GM12878 (cell line): ENCODE results near the gene RAP1A. TPM values are rescaled to one million over a fixed set of nuclear protein-coding genes. Genes with fewer than 3 reads are reported as not detected.

Source experiments
- ATAC-seq: fragments of 200-7000 bp; cut with Tn5 transposase; 3 replicates; pipeline ENCODE4 v1.9.1; 2020; ENCODE audit warnings: mild to moderate bottlenecking, moderate library complexity
- BruUV-seq: library from RNA; stranded (reverse); fragments of 400-500 nt; replicated peaks from 2 replicates; lab custom pipeline; 2021; lab: Mats Ljungman, UMichigan
- CTCF ChIA-PET: fragments of 300-600 bp; sonication (Branson Sonifier 250); formaldehyde crosslinking; extraction: SDS; loops from one replicate; lab custom pipeline; 2021; ENCODE audit warnings: inconsistent platforms; lab: Yijun Ruan, JAX
- POLR2A ChIA-PET: fragments of 350-600 bp; formaldehyde crosslinking; extraction: SDS; loops from one replicate; lab custom pipeline; 2021; ENCODE audit warnings: inconsistent platforms; lab: Charles Lee
- RAD21 ChIA-PET: fragments of 300-600 bp; sonication (Branson Sonifier 250); formaldehyde crosslinking; loops from one replicate; lab custom pipeline; 2023; ENCODE audit warnings: antibody characterized with exemption; ENCODE audit not compliant: unreplicated experiment; lab: Charles Lee
- SMC1A ChIA-PET: fragments of 300-600 bp; sonication (Branson Sonifier 250); formaldehyde crosslinking; loops from one replicate; lab custom pipeline; 2023; ENCODE audit not compliant: unreplicated experiment, uncharacterized antibody; lab: Charles Lee
- DNase-seq: peaks from one replicate; pipeline ENCODE4 v3.0.0-alpha.2; 2011; ENCODE audit warnings: low read depth, low spot score
- FAIRE-seq: peaks from 3 replicates; lab custom pipeline; 2011; peaks lifted over from hg19 to GRCh38; lab: Jason Lieb, UNC
- H2AFZ ChIP-seq: 2 replicates; pipeline ENCODE4 v1.6.0; 2011; ENCODE audit warnings: low read depth, low read length, control low read depth; ENCODE audit not compliant: control insufficient read depth
- H3K27ac ChIP-seq: 2 replicates; pipeline ENCODE4 v1.5.1; 2011; ENCODE audit warnings: control low read depth; ENCODE audit not compliant: control insufficient read depth, insufficient read depth
- H3K27me3 ChIP-seq, 2 experiments: replicated peaks in 1 of 2; 2 replicates each; pipeline versions ENCODE4 v1.6.0 to v1.6.1; 2011; ENCODE audit warnings: low read length in 1 of 2; ENCODE audit not compliant: control insufficient read depth in 2 of 2, insufficient read depth in 2 of 2
- H3K36me3 ChIP-seq, 2 experiments: 2 replicates each; pipeline ENCODE4 v1.5.1; 2011; ENCODE audit warnings: low read length in 1 of 2; ENCODE audit not compliant: control insufficient read depth in 2 of 2, insufficient read depth in 2 of 2
- H3K4me1 ChIP-seq: 2 replicates; pipeline ENCODE4 v1.6.1; 2011; ENCODE audit warnings: mild to moderate bottlenecking, low read length, moderate library complexity, mixed read lengths; ENCODE audit not compliant: control insufficient read depth, insufficient read depth
- H3K4me2 ChIP-seq: 2 replicates; pipeline ENCODE4 v1.6.0; 2011; ENCODE audit warnings: control low read depth; ENCODE audit not compliant: control insufficient read depth, insufficient read depth
- H3K4me3 ChIP-seq: fragments of 200-600 bp; sonication (generic); 2 replicates; pipeline ENCODE4 v1.5.1; 2016
- H3K79me2 ChIP-seq: 2 replicates; pipeline ENCODE4 v1.6.0; 2011; ENCODE audit warnings: low read length; ENCODE audit not compliant: control insufficient read depth, insufficient read depth
- H3K9ac ChIP-seq: 2 replicates; pipeline ENCODE4 v1.8.0; 2011; ENCODE audit warnings: low read length, control low read depth, mixed read lengths; ENCODE audit not compliant: control insufficient read depth, insufficient read depth
- H3K9me3 ChIP-seq: replicated peaks from 3 replicates; pipeline ENCODE4 v1.5.1; 2011; ENCODE audit warnings: mild to moderate bottlenecking, low read length; ENCODE audit not compliant: control insufficient read depth, insufficient read depth
- H4K20me1 ChIP-seq: 2 replicates; pipeline ENCODE4 v1.6.0; 2011; ENCODE audit not compliant: control insufficient read depth, insufficient read depth
- ATF7 ChIP-seq: fragments of 450-650 bp; IDR thresholded peaks from 2 replicates; pipeline ENCODE4 v1.6.1; 2016; ENCODE audit warnings: low read depth, mild to moderate bottlenecking
- BCL11A ChIP-seq: IDR thresholded peaks from 2 replicates; pipeline ENCODE4 v1.6.1; 2011; ENCODE audit warnings: low read depth, low read length
- CHD2 ChIP-seq: IDR thresholded peaks from 2 replicates; pipeline ENCODE4 v1.6.1; 2011; ENCODE audit warnings: low read depth, low read length, improper control_type of control experiment, borderline replicate concordance
- EGR1 ChIP-seq, 2 experiments: IDR thresholded peaks; 1 replicate in 1 of 2; 2 replicates in 1 of 2; pipeline ENCODE4 v1.6.1; 2011 to 2012; ENCODE audit warnings: low read depth in 2 of 2, low read length in 2 of 2, borderline replicate concordance in 1 of 2, mild to moderate bottlenecking in 1 of 2, moderate library complexity in 1 of 2
- MEF2A ChIP-seq: IDR thresholded peaks from 2 replicates; pipeline ENCODE4 v1.6.1; 2011; ENCODE audit warnings: low read depth, mild to moderate bottlenecking, low read length, moderate library complexity; ENCODE audit not compliant: insufficient read depth
- NFIC ChIP-seq: IDR thresholded peaks from 2 replicates; pipeline ENCODE4 v1.6.1; 2012; ENCODE audit warnings: low read depth, mild to moderate bottlenecking, inconsistent platforms, low read length, moderate library complexity
- NFXL1 ChIP-seq: fragments of 450-650 bp; IDR thresholded peaks from 2 replicates; pipeline ENCODE4 v1.6.1; 2017; ENCODE audit warnings: antibody characterized with exemption, mild to moderate bottlenecking, borderline replicate concordance
- NR2C1 ChIP-seq: fragments of 450-650 bp; IDR thresholded peaks from 2 replicates; pipeline ENCODE4 v1.6.1; 2017; ENCODE audit warnings: antibody characterized with exemption, mild to moderate bottlenecking, moderate library complexity
- POU2F2 ChIP-seq: IDR thresholded peaks from 3 replicates; pipeline ENCODE4 v1.6.1; 2011; ENCODE audit warnings: low read depth, mild to moderate bottlenecking, low read length, borderline replicate concordance
- WGBS: methylation state at CpG from one replicate; pipeline ENCODE4 v1.1.6; 2016; ENCODE audit warnings: low lambda C conversion rate; ENCODE audit not compliant: insufficient replicate concordance, insufficient coverage; ENCODE audit errors: missing lambda C conversion rate; 5-methylcytosine and 5-hydroxymethylcytosine counted together
- in situ Hi-C: fragments of 300-500 bp; cut with MboI; formaldehyde crosslinking; loops from 9 replicates; pipeline ENCODE4 v1.14.3; 2018; ENCODE audit warnings: mixed read lengths
- intact Hi-C: fragments of 100-400 bp; cut with micrococcal nuclease; formaldehyde crosslinking; loops from one replicate; pipeline ENCODE4 v1.14.2; 2022; ENCODE audit not compliant: unreplicated experiment
- polyA plus RNA-seq, 11 experiments: library from polyadenylated mRNA; depleted of rRNA in 4 of 11; unstranded in 6 of 11; stranded (reverse) in 5 of 11; fragments of >200 nt; fragmentation: Nextera tagmentation in 4 of 11; fragmentation: Illumina TruSeq in 1 of 11; extraction: Ambion mirVana in 4 of 11; extraction: Trizol in 1 of 11; gene quantifications; 1 replicate in 1 of 11; 2 replicates in 10 of 11; pipeline versions ENCODE4 v1.2.1 to v1.2.3, GENCODE V29; 2011 to 2016; ENCODE audit warnings: inconsistent platforms in 2 of 11, missing spikeins in 2 of 11, low read depth in 1 of 11
- total RNA-seq, 4 experiments: library from RNA; depleted of rRNA in 3 of 4; stranded (reverse); fragments of >200 nt in 3 of 4; fragmentation: Illumina TruSeq in 1 of 4; extraction: Trizol in 1 of 4; gene quantifications; 2 replicates each; pipeline versions ENCODE4 v1.2.1 to v1.2.3, GENCODE V29; 2013 to 2021

The RAP1A gene
- total and polyA plus RNA-seq, 10 of the 15 experiments (the other 5 are each of a cell fraction or from before 2014, with no cell fraction given), result 38.4 to 213 (median 86.0) TPM

GRCh38 chr1:111628153-111628552 is 8.6 kb downstream of the RAP1A start:
- BruUV-seq, result no TSS peak
- H3K9ac ChIP-seq, result no peak overlapping the region
- peak overlapping the region; percentile 53 for H3K27ac ChIP-seq
- no peaks in the 10 kb centered on the region for H3K9me3 ChIP-seq
- H3K27me3 ChIP-seq, result no peaks in the 10 kb centered on the region
- H3K4me3 ChIP-seq, result peak overlapping the region; percentile 36
- no peaks in the 10 kb centered on the region; the same call in 1 of the 2 replicates for H4K20me1 ChIP-seq
- H3K4me2 ChIP-seq, result peak overlapping the region; percentile 48
- no peak for TF ChIP-seq CHD2
- no peak for TF ChIP-seq ATF7
- no peak for TF ChIP-seq EGR1 (IDR thresholded peaks at IDR 0.05; ENCODE audit: borderline replicate concordance in 1 of 2, low read depth in 2 of 2, low read length in 2 of 2)
- no peak for TF ChIP-seq NR2C1
- TF ChIP-seq MEF2A, result no peak
- no peak for TF ChIP-seq NFIC
- no peak for TF ChIP-seq BCL11A
- no peak for TF ChIP-seq NFXL1
- TF ChIP-seq POU2F2, result peak; percentile 39; the same call in 1 of the 3 replicates
- intact Hi-C loops (loop anchor here (5.0 kb wide), 1 partner anchor 36 kb away; no protein-coding TSS in a partner anchor), in situ Hi-C loops (no loop called here)
- peaks cover 26% of the 10 kb centered on the region; the same call in 1 of the 2 replicates for H3K4me1 ChIP-seq
- WGBS, result 0% methylated on average over 2 of the region's 2 CpGs
- no peak overlapping the region for H2AFZ ChIP-seq
- FAIRE-seq, result no peak
- ChIA-PET RAD21 (interaction anchor here (0.9 to 16.8 kb wide), 12 partner anchors 7 to 120 kb away, joined by 3 to 331 read pairs (median 6); partner anchors contain the start of gene RAP1A), POLR2A (interaction anchor here (0.6 to 14.9 kb wide), 13 partner anchors 9 to 120 kb away, joined by 3 to 242 read pairs (median 4); no protein-coding TSS in a partner anchor), SMC1A (interaction anchor here (0.8 to 16.8 kb wide), 15 partner anchors 9 to 119 kb away, joined by 3 to 446 read pairs (median 4); no protein-coding TSS in a partner anchor), CTCF (interaction anchor here (0.9 to 6.7 kb wide), 5 partner anchors 12 to 120 kb away, joined by 3 to 38 read pairs (median 4); no protein-coding TSS in a partner anchor)
- 0 out of 4 replicates have a peak, but pooled peaks cover 0 to 5% of the 10 kb centered on the region in 2 experiments for H3K36me3 ChIP-seq
- H3K79me2 ChIP-seq, result peaks cover 100% of the 10 kb centered on the region
- no peak for DNase-seq
- ATAC-seq, result no peak
